ENCODE results near the gene ARL5C.

DNA sequence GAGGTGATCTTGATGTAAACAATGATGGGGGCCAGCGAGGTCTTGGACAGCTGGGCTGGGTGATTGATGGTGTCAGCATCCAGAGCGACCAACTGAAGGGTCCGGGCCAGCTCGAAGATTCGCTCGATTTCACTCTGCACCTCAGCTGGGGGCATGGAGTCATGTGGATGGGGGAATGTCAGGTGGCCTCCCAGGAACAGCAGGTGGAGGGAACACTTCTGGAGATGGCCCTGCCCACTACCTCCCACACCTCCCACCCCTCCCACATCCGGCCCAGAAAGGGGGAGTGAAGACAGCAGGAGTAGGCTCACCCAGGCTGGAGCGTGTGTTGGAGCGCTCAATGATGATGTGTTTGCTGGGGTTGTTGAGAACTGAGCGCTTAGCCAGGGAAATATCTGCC is 17.8 kb upstream of the ARL5C start:
- no peak for TF ChIP-seq TOX (CRISPR knock-in tag; IDR thresholded peaks at IDR 0.05; ENCODE audit: borderline replicate concordance)
- TF ChIP-seq ESRRG (CRISPR knock-in tag; IDR thresholded peaks at IDR 0.05) = no peak
- TF ChIP-seq, protein P1, sequence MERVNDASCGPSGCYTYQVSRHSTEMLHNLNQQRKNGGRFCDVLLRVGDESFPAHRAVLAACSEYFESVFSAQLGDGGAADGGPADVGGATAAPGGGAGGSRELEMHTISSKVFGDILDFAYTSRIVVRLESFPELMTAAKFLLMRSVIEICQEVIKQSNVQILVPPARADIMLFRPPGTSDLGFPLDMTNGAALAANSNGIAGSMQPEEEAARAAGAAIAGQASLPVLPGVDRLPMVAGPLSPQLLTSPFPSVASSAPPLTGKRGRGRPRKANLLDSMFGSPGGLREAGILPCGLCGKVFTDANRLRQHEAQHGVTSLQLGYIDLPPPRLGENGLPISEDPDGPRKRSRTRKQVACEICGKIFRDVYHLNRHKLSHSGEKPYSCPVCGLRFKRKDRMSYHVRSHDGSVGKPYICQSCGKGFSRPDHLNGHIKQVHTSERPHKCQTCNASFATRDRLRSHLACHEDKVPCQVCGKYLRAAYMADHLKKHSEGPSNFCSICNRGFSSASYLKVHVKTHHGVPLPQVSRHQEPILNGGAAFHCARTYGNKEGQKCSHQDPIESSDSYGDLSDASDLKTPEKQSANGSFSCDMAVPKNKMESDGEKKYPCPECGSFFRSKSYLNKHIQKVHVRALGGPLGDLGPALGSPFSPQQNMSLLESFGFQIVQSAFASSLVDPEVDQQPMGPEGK (CRISPR knock-in tag; IDR thresholded peaks at IDR 0.05; ENCODE audit: borderline replicate concordance) = no peak
- TF ChIP-seq, protein P2, sequence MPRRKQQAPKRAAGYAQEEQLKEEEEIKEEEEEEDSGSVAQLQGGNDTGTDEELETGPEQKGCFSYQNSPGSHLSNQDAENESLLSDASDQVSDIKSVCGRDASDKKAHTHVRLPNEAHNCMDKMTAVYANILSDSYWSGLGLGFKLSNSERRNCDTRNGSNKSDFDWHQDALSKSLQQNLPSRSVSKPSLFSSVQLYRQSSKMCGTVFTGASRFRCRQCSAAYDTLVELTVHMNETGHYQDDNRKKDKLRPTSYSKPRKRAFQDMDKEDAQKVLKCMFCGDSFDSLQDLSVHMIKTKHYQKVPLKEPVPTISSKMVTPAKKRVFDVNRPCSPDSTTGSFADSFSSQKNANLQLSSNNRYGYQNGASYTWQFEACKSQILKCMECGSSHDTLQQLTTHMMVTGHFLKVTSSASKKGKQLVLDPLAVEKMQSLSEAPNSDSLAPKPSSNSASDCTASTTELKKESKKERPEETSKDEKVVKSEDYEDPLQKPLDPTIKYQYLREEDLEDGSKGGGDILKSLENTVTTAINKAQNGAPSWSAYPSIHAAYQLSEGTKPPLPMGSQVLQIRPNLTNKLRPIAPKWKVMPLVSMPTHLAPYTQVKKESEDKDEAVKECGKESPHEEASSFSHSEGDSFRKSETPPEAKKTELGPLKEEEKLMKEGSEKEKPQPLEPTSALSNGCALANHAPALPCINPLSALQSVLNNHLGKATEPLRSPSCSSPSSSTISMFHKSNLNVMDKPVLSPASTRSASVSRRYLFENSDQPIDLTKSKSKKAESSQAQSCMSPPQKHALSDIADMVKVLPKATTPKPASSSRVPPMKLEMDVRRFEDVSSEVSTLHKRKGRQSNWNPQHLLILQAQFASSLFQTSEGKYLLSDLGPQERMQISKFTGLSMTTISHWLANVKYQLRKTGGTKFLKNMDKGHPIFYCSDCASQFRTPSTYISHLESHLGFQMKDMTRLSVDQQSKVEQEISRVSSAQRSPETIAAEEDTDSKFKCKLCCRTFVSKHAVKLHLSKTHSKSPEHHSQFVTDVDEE (CRISPR knock-in tag; IDR thresholded peaks at IDR 0.05) = no peak
- no peak for TF ChIP-seq SNAI2 (CRISPR knock-in tag; IDR thresholded peaks at IDR 0.05)
- no peak for TF ChIP-seq ZFP3 (CRISPR knock-in tag; IDR thresholded peaks at IDR 0.05)
- TF ChIP-seq, protein P3, sequence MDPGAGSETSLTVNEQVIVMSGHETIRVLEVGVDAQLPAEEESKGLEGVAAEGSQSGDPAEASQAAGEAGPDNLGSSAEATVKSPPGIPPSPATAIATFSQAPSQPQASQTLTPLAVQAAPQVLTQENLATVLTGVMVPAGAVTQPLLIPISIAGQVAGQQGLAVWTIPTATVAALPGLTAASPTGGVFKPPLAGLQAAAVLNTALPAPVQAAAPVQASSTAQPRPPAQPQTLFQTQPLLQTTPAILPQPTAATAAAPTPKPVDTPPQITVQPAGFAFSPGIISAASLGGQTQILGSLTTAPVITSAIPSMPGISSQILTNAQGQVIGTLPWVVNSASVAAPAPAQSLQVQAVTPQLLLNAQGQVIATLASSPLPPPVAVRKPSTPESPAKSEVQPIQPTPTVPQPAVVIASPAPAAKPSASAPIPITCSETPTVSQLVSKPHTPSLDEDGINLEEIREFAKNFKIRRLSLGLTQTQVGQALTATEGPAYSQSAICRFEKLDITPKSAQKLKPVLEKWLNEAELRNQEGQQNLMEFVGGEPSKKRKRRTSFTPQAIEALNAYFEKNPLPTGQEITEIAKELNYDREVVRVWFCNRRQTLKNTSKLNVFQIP (CRISPR knock-in tag; IDR thresholded peaks at IDR 0.05; ENCODE audit: borderline replicate concordance, low read depth) = no peak
- TF ChIP-seq ARNTL (CRISPR knock-in tag; IDR thresholded peaks at IDR 0.05; ENCODE audit: borderline replicate concordance, low read depth) = no peak
- no peak for TF ChIP-seq RARB (CRISPR knock-in tag; IDR thresholded peaks at IDR 0.05)
- TF ChIP-seq, protein P4, sequence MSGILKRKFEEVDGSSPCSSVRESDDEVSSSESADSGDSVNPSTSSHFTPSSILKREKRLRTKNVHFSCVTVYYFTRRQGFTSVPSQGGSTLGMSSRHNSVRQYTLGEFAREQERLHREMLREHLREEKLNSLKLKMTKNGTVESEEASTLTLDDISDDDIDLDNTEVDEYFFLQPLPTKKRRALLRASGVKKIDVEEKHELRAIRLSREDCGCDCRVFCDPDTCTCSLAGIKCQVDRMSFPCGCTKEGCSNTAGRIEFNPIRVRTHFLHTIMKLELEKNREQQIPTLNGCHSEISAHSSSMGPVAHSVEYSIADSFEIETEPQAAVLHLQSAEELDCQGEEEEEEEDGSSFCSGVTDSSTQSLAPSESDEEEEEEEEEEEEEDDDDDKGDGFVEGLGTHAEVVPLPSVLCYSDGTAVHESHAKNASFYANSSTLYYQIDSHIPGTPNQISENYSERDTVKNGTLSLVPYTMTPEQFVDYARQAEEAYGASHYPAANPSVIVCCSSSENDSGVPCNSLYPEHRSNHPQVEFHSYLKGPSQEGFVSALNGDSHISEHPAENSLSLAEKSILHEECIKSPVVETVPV (CRISPR knock-in tag; IDR thresholded peaks at IDR 0.05) = no peak
- no peak for TF ChIP-seq ZNF8 (CRISPR knock-in tag; IDR thresholded peaks at IDR 0.05)
- TF ChIP-seq TCF4 (CRISPR knock-in tag; IDR thresholded peaks at IDR 0.05; ENCODE audit: borderline replicate concordance) = no peak
- TF ChIP-seq GLIS3 (CRISPR knock-in tag; IDR thresholded peaks at IDR 0.05) = no peak
- TF ChIP-seq BACH2 (CRISPR knock-in tag; IDR thresholded peaks at IDR 0.05; ENCODE audit: borderline replicate concordance) = no peak
